Measurements from ENCODE around the gene RGCC.

Gene RGCC

GRCh38 chr13:41459432-41460073 is 2.2 kb downstream of the RGCC start:
- Mint-ChIP-seq H3K27ac (peak overlapping the region; percentile 95), H3K36me3 (ENCODE audit: low read depth) (peaks cover 55% of the 10 kb centered on the region), H3K27me3 (peaks cover 18% of the 10 kb centered on the region), H3K9me3 (no peaks in the 10 kb centered on the region), H3K4me1 (ENCODE audit: low read depth) (peaks cover 64% of the 10 kb centered on the region), H3K4me3 (peak overlapping the region; percentile 79)
- no peak for DNase-seq

DNA sequence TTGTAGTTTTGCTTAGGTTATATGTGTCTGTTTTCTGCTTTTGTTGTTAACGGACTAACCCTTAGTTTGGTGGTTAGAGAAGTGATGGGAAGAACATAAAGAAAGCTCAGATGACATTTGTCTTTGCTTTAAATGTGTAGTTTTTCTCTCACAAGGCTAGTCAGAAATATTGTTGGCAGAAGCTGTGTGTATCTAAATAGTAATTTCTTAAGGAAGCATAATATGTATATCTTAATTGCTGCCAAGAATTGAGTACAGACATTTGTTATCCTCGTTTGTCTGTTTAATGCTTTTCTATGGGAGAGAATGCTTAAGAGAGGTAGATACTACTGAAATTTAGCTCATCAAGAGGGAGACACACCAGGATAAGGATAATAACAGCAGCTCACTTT is 2.7 kb downstream of the RGCC start:
- Mint-ChIP-seq H3K4me3 (peak overlapping the region; percentile 79), H3K4me1 (ENCODE audit: low read depth) (peaks cover 69% of the 10 kb centered on the region), H3K9me3 (no peaks in the 10 kb centered on the region), H3K36me3 (ENCODE audit: low read depth) (peaks cover 60% of the 10 kb centered on the region), H3K27me3 (peaks cover 18% of the 10 kb centered on the region), H3K27ac (peak overlapping the region; percentile 95)
- DNase-seq: no peak

DNA sequence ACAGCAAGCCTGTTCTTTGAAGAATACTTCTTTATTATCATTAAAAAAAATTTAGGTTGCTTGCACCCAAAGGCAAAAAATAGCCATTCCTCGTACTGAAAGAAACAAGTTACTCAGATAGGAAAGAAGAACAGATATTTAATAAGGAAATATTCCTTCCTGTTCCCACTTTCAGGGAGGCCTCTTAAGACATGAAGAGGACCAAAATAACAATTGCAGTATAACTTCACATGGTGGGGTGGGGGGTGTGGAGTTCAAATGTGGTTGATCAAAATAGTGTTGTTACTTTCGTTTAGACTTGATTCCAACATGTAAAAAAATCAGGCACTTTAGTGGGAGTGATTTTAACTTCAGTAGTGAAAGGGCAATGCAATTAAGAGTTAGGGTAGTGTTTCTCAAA is 3.6 kb downstream of the RGCC start:
- no peaks in the 10 kb centered on the region for H3K9me3 Mint-ChIP-seq
- H3K36me3 Mint-ChIP-seq (ENCODE audit: low read depth): peaks cover 66% of the 10 kb centered on the region
- peaks cover 77% of the 10 kb centered on the region for H3K4me1 Mint-ChIP-seq (ENCODE audit: low read depth)
- DNase-seq: no peak
- peak overlapping the region; percentile 79 for H3K4me3 Mint-ChIP-seq
- H3K27me3 Mint-ChIP-seq: peaks cover 11% of the 10 kb centered on the region
- peak overlapping the region; percentile 95 for H3K27ac Mint-ChIP-seq

GRCh38 chr13:41461527-41462139 is 4.3 kb downstream of the RGCC start:
- Mint-ChIP-seq H3K27me3 (peaks cover 4% of the 10 kb centered on the region), H3K4me3 (peak overlapping the region; percentile 75), H3K27ac (peak overlapping the region; percentile 97), H3K36me3 (ENCODE audit: low read depth) (peaks cover 74% of the 10 kb centered on the region), H3K9me3 (no peaks in the 10 kb centered on the region), H3K4me1 (ENCODE audit: low read depth) (peaks cover 80% of the 10 kb centered on the region)
- DNase-seq: no peak

- no peak for DNase-seq
- H3K36me3 Mint-ChIP-seq (ENCODE audit: low read depth): peaks cover 81% of the 10 kb centered on the region
- H3K4me1 Mint-ChIP-seq (ENCODE audit: low read depth): peaks cover 83% of the 10 kb centered on the region
- no peaks in the 10 kb centered on the region for H3K9me3 Mint-ChIP-seq
- H3K27ac Mint-ChIP-seq: peak overlapping the region; percentile 97
- peak overlapping the region; percentile 75 for H3K4me3 Mint-ChIP-seq
- H3K27me3 Mint-ChIP-seq: no peaks in the 10 kb centered on the region
These were observed 5.1 kb downstream of the RGCC start for GRCh38 chr13:41462427-41462826.

- Mint-ChIP-seq H3K27ac (peak overlapping the region; percentile 97), H3K27me3 (no peaks in the 10 kb centered on the region), H3K4me3 (peak overlapping the region; percentile 69), H3K36me3 (ENCODE audit: low read depth) (peaks cover 94% of the 10 kb centered on the region), H3K9me3 (no peaks in the 10 kb centered on the region), H3K4me1 (ENCODE audit: low read depth) (peaks cover 94% of the 10 kb centered on the region)
- DNase-seq: peak; percentile 64
These were observed 6.7 kb downstream of the RGCC start for GRCh38 chr13:41463838-41464602.

- H3K4me1 Mint-ChIP-seq (ENCODE audit: low read depth): peaks cover 93% of the 10 kb centered on the region
- peak; percentile 85 for DNase-seq
- H3K27ac Mint-ChIP-seq: peak overlapping the region; percentile 97
- H3K27me3 Mint-ChIP-seq: no peaks in the 10 kb centered on the region
- H3K36me3 Mint-ChIP-seq (ENCODE audit: low read depth): peaks cover 93% of the 10 kb centered on the region
- H3K4me3 Mint-ChIP-seq: peak overlapping the region; percentile 69
- H3K9me3 Mint-ChIP-seq: no peaks in the 10 kb centered on the region
These were observed 8.0 kb downstream of the RGCC start for GRCh38 chr13:41465241-41465847.

GRCh38 chr13:41465898-41466320 is 8.6 kb downstream of the RGCC start:
- Mint-ChIP-seq H3K4me1 (ENCODE audit: low read depth) (peaks cover 91% of the 10 kb centered on the region), H3K27me3 (no peaks in the 10 kb centered on the region), H3K9me3 (no peaks in the 10 kb centered on the region), H3K27ac (peak overlapping the region; percentile 97), H3K36me3 (ENCODE audit: low read depth) (peaks cover 91% of the 10 kb centered on the region), H3K4me3 (peak overlapping the region; percentile 69)
- no peak for DNase-seq

GRCh38 chr13:41467425-41467945 is 10.1 kb downstream of the RGCC start:
- peaks cover 86% of the 10 kb centered on the region for H3K4me1 Mint-ChIP-seq (ENCODE audit: low read depth)
- H3K27me3 Mint-ChIP-seq: no peaks in the 10 kb centered on the region
- DNase-seq: no peak
- H3K27ac Mint-ChIP-seq: peak overlapping the region; percentile 97
- peaks cover 91% of the 10 kb centered on the region for H3K36me3 Mint-ChIP-seq (ENCODE audit: low read depth)
- H3K4me3 Mint-ChIP-seq: no peak overlapping the region
- no peaks in the 10 kb centered on the region for H3K9me3 Mint-ChIP-seq

DNA sequence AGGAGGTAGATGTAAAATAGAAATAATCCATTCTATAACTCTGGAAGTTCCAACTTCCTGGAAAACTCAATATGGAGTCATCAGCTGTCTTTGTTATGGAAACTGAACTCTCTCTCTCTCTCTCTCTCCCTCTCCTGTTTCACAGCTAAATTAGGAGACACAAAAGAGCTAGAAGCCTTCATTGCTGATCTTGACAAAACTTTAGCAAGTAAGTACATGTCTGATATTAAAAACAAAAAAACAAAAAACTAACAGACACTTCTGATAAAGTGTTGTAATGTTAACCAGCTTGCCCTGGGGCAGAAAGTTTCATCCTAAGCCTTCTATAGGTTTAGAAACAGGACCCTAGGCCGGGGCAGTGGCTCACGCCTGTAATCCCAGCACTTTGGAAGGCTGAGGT is 11.3 kb downstream of the RGCC start:
- Mint-ChIP-seq H3K27ac (peak overlapping the region; percentile 53), H3K27me3 (no peaks in the 10 kb centered on the region), H3K36me3 (ENCODE audit: low read depth) (peaks cover 91% of the 10 kb centered on the region), H3K9me3 (no peaks in the 10 kb centered on the region), H3K4me1 (ENCODE audit: low read depth) (peaks cover 84% of the 10 kb centered on the region), H3K4me3 (no peak overlapping the region)
- DNase-seq: no peak

DNA sequence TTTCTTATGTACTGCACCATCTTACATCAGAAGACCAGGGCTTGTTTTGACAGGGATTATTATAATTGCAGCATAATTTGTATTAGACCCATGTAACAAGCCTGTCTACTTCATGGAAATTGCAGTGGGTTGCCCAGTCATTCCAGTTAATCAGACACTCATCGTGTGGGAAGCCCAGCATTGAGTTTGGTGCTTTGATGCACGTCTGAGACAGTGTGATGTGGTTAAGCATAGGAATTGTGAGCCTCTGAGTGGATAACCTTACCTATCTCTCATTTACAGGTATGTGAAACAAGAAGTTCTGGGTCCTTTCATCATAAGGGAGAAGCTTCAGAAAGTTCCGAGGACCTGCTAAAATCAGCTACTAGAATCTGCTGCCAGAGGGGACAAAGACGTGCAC is 12.8 kb downstream of the RGCC start:
- Mint-ChIP-seq H3K4me3 (no peak overlapping the region), H3K27me3 (no peaks in the 10 kb centered on the region), H3K36me3 (ENCODE audit: low read depth) (peaks cover 80% of the 10 kb centered on the region), H3K27ac (peak overlapping the region; percentile 89), H3K4me1 (ENCODE audit: low read depth) (peaks cover 75% of the 10 kb centered on the region), H3K9me3 (no peaks in the 10 kb centered on the region)
- DNase-seq: no peak

DNA sequence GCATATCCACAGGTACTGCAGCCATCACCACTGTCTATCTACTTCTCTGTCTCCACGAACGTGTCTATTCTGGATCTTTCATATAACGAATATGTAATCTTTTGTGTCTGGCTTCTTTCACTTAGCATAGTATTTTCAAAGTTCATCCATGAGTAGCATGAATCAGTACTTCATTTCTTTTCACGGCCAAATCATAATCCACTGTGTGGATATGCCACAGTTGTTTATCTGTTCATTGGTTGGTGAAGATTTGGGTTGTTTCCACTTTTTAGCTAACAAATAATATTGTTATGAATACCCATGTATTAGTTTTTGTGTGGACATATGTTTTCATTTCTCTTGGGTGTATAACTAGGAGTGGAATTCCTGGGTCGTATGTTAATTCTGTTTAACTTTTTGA is 14.4 kb downstream of the RGCC start:
- H3K36me3 Mint-ChIP-seq (ENCODE audit: low read depth): peaks cover 65% of the 10 kb centered on the region
- peak overlapping the region; percentile 19 for H3K27ac Mint-ChIP-seq
- no peak for DNase-seq
- H3K4me3 Mint-ChIP-seq: no peak overlapping the region
- H3K4me1 Mint-ChIP-seq (ENCODE audit: low read depth): peaks cover 60% of the 10 kb centered on the region
- H3K9me3 Mint-ChIP-seq: no peaks in the 10 kb centered on the region
- no peaks in the 10 kb centered on the region for H3K27me3 Mint-ChIP-seq

GRCh38 chr13:41487222-41487621 is 29.9 kb downstream of the RGCC start:
- Mint-ChIP-seq H3K27ac (peak overlapping the region; percentile 15), H3K9me3 (peaks cover 15% of the 10 kb centered on the region), H3K4me1 (ENCODE audit: low read depth) (peaks cover 28% of the 10 kb centered on the region)

DNA sequence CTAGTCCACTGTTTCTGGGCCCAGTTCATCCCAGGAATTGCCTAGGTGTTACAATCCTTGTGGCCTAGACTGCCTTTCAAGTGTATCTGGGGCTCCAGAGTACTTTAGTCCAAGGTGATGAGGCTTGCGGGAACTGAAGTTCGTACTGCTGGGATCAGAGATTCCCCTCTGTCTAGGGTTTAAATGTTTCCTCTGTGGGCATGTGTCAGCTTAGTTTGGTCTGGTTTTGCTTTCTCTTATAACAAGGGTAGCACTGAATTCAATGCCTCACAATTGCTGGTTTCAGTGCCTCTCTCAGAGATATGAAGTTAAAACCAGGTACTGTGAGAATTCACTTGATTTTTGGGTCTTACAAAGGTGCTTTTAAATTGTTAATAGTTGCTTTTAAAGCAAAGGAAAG is 30.8 kb downstream of the RGCC start:
- Mint-ChIP-seq H3K27me3 (no peaks in the 10 kb centered on the region), H3K36me3 (ENCODE audit: low read depth) (no peaks in the 10 kb centered on the region), H3K27ac (peak overlapping the region; percentile 20), H3K4me3 (no peak overlapping the region), H3K9me3 (peaks cover 15% of the 10 kb centered on the region), H3K4me1 (ENCODE audit: low read depth) (peaks cover 37% of the 10 kb centered on the region)
- no peak for DNase-seq

More at GRCh38 chr13:41487222-41487621, 29.9 kb downstream of the RGCC start:
- Mint-ChIP-seq H3K4me3 (no peak overlapping the region), H3K36me3 (ENCODE audit: low read depth) (no peaks in the 10 kb centered on the region), H3K27me3 (no peaks in the 10 kb centered on the region)
- DNase-seq: no peak

Measured in activated T-cell treated with anti-CD3 and anti-CD28 coated beads, Interleukin-2, amount 50 U/mL, for 24 hours (primary cell).